NCI-H82 treated with DMSO at 0.1 percent for 48 hours (cell line): Measurements from ENCODE around the gene TCP11L2.
"Not testable (repeated sequence)": the region's sequence is repeated elsewhere in the genome, so short reads cannot be mapped to it uniquely, and the experiment has no call there.

Experiments
- DNase-seq: peaks from one replicate; lab custom pipeline; 2025; ENCODE audit not compliant: unreplicated experiment; lab: John Stamatoyannopoulos, UW

Gene TCP11L2

GRCh38 chr12:106341086-106341877, 38.7 kb downstream of the TCP11L2 start:
- DNase-seq: no peak

DNA sequence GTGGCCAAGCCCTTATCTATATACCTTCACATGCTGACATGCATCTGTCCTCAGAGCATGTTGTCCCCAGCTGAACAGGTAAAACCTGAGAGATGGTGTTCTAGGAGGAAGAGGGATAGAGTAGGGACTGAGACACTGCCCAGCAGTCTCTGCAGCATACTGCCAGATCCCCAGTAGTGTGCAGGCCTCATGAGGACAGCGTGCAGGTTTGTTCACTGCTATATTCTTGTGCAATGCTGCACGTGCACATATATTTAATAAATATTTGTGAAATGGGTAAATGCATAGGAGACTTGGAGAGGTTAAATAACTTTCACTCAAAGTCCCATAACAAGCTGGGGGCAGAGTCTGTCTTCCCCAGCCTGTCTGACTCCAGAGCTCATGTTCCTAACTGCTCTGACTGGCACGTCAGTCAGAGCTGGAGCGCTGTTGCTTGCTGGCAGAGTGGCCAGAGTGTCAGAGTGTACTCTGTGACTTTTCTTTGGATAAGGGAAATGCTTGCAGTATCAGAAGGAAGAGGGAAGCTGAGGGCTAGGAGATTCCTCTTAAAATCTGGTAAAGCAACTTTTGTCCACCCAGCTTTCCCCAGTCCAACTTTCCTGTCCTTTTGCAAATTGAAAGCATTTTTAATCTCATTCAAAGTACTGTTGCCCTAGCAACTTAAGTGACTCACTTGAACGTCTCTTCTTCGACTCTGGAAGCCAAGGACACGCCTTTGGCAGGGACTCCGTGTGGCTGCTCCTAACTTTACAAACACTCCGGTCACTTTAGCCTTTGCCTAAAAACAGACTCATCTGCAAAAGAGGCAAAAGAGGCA, 40.1 kb downstream of the TCP11L2 start:
- DNase-seq: no peak

GRCh38 chr12:106343214-106343528, 40.6 kb downstream of the TCP11L2 start:
- DNase-seq: no peak

DNA sequence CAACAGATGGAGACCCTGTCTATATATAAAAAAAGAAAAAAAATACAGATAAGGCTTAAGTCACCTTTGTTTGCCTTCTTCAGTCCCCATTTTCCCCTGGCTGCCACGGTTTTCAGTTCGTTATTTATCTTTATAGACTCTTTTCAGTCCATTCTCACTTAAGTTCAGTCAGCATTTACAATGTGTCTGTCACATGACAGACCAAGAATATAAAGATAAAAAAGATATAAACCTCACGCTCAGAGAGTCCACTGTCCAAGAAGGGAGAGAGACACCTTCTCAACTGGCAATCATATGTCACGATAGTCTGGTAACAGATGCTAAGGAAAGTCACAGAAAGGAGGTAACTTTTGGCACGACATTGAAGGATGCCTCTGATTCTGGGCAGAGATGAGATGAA, 41.6 kb downstream of the TCP11L2 start:
- DNase-seq: no peak

DNA sequence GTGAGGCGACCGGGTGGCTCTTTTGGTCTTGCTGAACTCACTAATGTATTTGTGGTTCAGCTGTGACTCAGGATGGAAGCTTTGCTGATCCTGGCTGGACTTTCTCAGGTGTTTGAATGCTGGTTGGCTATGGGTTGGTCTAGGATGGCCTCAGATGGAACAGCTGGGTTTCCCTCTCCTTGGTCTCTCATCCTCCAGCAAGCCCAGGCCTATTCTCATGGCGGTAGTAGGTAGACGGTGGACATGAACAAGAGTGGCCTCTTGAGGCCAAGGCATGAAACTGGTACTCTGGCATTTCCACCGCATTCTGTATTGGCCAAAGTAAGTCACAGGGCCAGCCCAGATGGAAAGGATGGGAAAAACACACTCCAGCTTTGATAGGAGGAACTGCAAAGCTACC, 43.2 kb downstream of the TCP11L2 start:
- DNase-seq: peak; percentile 43

- no peak for DNase-seq
Observed at GRCh38 chr12:106348411-106348810, 45.9 kb downstream of the TCP11L2 start.

DNA sequence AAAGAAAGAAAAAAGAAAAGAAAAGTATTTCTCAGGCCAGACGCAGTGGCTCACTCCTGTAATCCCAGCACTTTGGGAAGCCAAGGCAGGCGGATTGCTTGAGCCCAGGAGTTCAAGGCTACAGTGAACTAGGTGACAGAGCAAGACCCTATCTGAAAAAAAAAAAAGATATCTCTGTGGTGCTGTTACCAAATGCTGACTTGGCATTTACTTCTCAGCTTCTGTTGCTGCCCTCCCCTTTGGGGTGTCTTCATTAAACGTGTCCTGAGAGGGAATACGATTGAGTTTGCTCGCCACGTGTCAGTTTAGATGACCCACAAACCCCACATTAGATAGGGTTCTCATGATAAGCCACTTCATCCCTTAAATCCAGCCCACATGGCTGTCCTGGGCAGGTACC, 50.6 kb downstream of the TCP11L2 start:
- DNase-seq: no peak

- peak; percentile 79 for DNase-seq
Observed at GRCh38 chr12:106357549-106358395, 55.2 kb downstream of the TCP11L2 start, which contains the start of gene POLR3B. Gene POLR3B (plus strand): TSS chr12:106357748. CDS start chr12:106357880, 132 bp downstream.

- DNase-seq: peak; percentile 56
Observed at GRCh38 chr12:106358396-106359241, 56.1 kb downstream of the TCP11L2 start.

DNA sequence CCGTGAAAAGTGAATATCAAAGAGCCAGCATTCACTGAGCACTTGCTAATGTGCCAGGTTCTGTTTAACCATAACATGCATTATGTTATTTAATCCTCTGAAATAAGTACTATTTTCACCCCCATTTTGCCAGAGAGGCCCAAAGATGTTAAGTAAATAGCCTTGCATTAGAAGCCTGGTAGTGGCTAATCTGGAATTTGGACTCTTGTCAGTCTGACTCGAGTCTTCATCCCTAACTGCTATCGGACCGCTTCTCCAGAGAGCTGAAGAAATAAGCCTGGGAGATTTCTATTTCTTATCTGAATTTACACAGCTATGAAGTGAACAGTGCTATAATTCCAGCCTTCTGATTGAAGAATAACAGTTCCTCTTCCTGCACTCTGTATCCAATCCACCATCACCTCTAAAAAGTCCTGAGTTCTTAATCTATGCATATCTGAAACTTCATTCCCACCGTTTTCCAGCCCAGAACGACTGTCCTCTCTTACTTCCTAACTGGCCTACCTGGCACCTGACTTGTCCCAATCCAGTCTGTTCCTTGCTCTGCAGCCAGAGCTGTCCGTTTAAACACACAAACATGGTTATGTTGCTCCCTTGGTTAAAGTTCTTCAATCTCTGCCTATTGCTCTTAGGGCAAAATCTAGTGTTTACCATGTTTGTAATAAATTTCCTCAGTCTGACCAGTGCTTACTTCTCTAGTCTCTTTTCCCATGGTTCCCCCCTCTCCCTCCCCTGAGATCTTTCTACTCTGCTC, 57.3 kb downstream of the TCP11L2 start:
- no peak for DNase-seq

- DNase-seq: no peak
Observed at GRCh38 chr12:106360400-106360994, 58.0 kb downstream of the TCP11L2 start.

DNA sequence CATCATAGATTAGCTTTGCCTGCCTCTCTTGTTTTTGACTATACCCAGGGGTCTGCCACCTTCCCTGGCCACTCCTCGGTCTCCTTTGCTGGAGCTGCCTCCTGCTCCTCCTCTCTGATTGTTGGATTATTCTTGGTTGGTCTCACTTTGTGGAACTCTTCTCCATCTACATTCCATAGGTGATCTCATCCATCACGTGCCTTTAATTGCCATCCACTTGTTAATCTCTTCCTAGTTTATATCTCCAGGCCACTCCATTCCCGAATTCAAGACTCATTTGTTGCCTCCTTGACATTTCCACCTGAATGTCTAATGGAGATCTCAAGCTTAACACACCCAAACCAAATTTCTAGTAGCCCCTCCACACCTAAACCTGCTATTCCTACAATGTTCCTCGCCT, 60.4 kb downstream of the TCP11L2 start:
- no peak for DNase-seq

- no peak for DNase-seq
Observed at GRCh38 chr12:106364261-106364660, 61.7 kb downstream of the TCP11L2 start.

DNA sequence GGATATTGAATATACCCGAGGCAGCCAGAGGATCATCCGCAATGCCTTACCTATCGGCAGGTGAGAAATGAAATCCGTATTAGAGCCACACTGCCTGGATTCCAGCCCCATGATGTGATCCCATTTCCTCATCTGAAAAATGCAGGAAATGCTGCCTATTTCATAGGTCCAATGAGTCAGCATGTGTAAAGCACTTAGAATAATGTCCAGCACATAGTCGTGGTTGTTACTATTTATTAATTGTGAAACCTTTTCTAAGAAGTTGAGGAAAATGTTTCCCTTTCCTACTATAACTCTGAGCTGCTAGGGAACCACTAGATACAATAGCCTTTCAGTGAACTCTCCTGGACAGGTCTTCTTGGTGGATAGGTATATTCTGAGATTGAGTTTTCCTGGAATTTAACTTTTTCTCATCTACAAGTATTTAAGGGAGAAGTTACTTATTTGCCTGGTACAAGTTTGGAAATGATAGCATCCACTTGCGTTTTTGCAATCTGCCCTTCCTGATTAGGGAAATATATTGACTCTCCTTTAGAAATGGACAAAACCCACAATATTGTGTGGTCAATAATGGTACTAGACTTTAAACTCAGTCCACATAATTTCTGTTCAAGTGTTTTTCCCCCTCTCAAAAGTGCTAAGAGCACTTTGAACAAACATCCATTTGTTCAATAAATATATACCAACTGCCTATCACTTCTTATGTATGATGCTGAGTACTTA, 67.3 kb downstream of the TCP11L2 start:
- DNase-seq: no peak

GRCh38 chr12:106378788-106379187, 76.3 kb downstream of the TCP11L2 start:
- DNase-seq: no peak

DNA sequence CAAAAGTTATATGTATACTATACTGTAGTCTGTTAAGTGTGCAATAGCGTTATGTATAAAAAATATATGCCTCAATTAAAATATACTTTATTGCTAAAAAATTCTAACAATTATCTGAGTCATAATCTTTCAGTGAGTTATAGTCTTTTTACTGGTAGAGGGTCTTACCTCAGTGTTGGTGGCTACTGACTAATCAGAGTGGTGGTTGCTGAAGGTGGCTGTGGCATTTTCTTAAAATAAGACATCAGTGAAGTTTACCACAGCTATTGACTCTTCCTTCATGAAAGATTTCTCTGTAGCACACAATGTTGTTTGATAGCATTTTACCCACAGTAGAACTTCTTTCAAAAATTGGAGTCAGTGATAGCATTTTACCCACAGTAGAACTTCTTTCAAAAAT, 78.4 kb downstream of the TCP11L2 start:
- no peak for DNase-seq

DNA sequence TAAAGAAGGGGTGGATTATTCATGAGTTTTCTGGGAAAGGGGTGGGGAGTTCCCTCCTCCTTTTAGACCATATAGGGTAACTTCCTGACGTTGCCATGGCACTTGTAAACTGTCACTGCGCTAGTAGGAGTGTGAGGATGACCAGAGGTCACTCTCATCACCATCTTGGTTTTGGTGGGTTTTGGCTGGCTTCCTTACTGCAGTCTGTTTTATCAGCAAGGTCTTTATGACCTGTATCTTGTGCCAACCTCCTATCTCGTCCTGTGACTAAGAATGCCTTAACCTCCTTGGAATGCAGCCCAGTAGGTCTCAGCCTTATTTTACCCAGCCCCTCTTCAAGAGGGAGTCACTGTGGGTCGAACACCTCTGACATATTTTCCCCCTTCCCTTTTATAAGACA, 79.3 kb downstream of the TCP11L2 start:
- not testable (repeated sequence) for DNase-seq

DNA sequence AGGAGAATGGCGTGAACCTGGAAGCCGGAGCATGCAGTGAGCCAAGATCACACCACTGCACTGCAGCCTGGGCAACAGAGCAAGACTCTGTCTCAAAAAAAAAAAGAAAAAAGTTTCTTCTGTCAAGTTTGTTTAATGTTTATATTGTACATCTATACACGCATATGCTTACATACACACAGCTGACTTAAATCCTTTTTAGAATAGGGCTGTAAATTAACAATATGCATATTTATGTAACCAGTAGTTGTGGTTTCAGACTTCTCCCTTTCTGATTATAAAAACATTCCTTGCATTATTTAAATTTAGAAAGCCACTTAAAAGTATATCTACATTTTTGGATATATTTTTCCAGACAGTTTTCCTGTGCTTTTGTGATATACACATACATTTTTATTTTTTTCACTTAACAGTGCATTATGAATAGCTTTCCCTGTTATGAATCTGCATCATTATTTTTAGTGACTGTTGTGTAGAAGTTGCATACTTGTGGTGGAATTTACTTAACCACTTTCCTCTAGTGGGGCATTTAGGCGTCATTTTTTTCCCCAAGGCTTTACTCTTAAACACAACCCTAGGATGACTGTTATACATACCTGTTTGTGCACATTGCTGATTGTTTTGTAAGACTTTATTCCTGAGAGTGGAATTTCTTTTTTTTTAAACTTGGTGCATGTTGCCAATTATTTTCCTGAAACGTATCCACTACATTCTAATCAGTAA, 84.4 kb downstream of the TCP11L2 start:
- DNase-seq: no peak
